Natural killer cell treated with Interleukin-12 subunit alpha and Interleukin-12 subunit beta and Interleukin-15 and Interleukin-18, amount 100 ng/mL, for 72 hours (primary cell): Measurements from ENCODE around the gene RXFP1. TPM values are rescaled to one million over a fixed set of nuclear protein-coding genes. Genes with fewer than 3 reads are reported as not detected.

ENCODE experiments used
- ATAC-seq, 2 donors: fragments of 150-1000 bp; cut with Tn5 transposase in 1 of 2; sonication (Bioruptor Pico), chemical (Tn5 transposase) in 1 of 2; 2 replicates each; pipeline ENCODE4 v1.10.0; 2021
- DNase-seq: peaks from one replicate; pipeline ENCODE4 v3.0.0; 2022; ENCODE audit warnings: low spot score
- H3K27ac Mint-ChIP-seq, 2 donors: 1 replicate in 1 of 2; 2 replicates in 1 of 2; pipeline ENCODE4 v1.8.0; 2022; ENCODE audit warnings: mixed read lengths in 2 of 2, mild to moderate bottlenecking in 1 of 2, moderate library complexity in 1 of 2
- H3K27me3 Mint-ChIP-seq, 2 donors: 1 replicate in 1 of 2; 2 replicates in 1 of 2; pipeline ENCODE4 v1.8.0; 2022; ENCODE audit warnings: mixed read lengths in 2 of 2
- H3K36me3 Mint-ChIP-seq: one replicate; pipeline ENCODE4 v1.8.0; 2022; ENCODE audit warnings: mixed read lengths
- H3K4me1 Mint-ChIP-seq, 2 donors: 1 replicate in 1 of 2; 2 replicates in 1 of 2; pipeline ENCODE4 v1.8.0; 2022; ENCODE audit warnings: low read depth in 2 of 2, mixed read lengths in 2 of 2, mild to moderate bottlenecking in 1 of 2
- H3K4me3 Mint-ChIP-seq: one replicate; pipeline ENCODE4 v1.8.0; 2022; ENCODE audit warnings: mixed read lengths
- H3K9me3 Mint-ChIP-seq: 2 replicates; pipeline ENCODE4 v1.8.0; 2022; ENCODE audit warnings: mixed read lengths
- total RNA-seq, 2 donors: library from RNA; stranded (reverse); gene quantifications; one replicate each; pipeline ENCODE4 v1.2.3, GENCODE V29; 2022

Gene RXFP1
- total RNA-seq, 2 donors from 2014 or later, result not detected

GRCh38 chr4:158532556-158533231, 11.0 kb downstream of the RXFP1 start:
- DNase-seq (no peak), ATAC-seq (no peak)
- peaks cover 2 to 13% of the 10 kb centered on the region in 2 donors for H3K27me3 Mint-ChIP-seq
- no peaks in the 10 kb centered on the region for H3K36me3 Mint-ChIP-seq
- no peak overlapping the region for H3K27ac Mint-ChIP-seq
- peaks cover 4 to 5% of the 10 kb centered on the region in 2 donors for H3K4me1 Mint-ChIP-seq
- H3K9me3 Mint-ChIP-seq, result peaks cover 4% of the 10 kb centered on the region
- H3K4me3 Mint-ChIP-seq, result no peak overlapping the region

- H3K36me3 Mint-ChIP-seq, result no peaks in the 10 kb centered on the region
- H3K9me3 Mint-ChIP-seq, result peaks cover 4% of the 10 kb centered on the region
- no peak for ATAC-seq
Measured at GRCh38 chr4:158534727-158535126, 13.0 kb downstream of the RXFP1 start.

GRCh38 chr4:158535130-158535614, 13.5 kb downstream of the RXFP1 start:
- ATAC-seq (peak; percentile 32 to 43), DNase-seq (no peak)
- H3K9me3 Mint-ChIP-seq, result peaks cover 4% of the 10 kb centered on the region
- H3K36me3 Mint-ChIP-seq, result no peaks in the 10 kb centered on the region
- no peak overlapping the region for H3K4me3 Mint-ChIP-seq
- peaks cover 2 to 13% of the 10 kb centered on the region in 2 donors for H3K27me3 Mint-ChIP-seq
- H3K27ac Mint-ChIP-seq, result no peak overlapping the region
- peaks cover 4 to 5% of the 10 kb centered on the region in 2 donors for H3K4me1 Mint-ChIP-seq

More at GRCh38 chr4:158534727-158535126, 13.0 kb downstream of the RXFP1 start:
- H3K4me1 Mint-ChIP-seq, result peaks cover 4 to 5% of the 10 kb centered on the region in 2 donors
- no peak overlapping the region for H3K27ac Mint-ChIP-seq
- no peak overlapping the region for H3K4me3 Mint-ChIP-seq
- DNase-seq, result no peak
- H3K27me3 Mint-ChIP-seq, result peaks cover 2 to 13% of the 10 kb centered on the region in 2 donors

GRCh38 chr4:158536833-158537232, 15.2 kb downstream of the RXFP1 start:
- no peak for DNase-seq
- H3K9me3 Mint-ChIP-seq, result peaks cover 4% of the 10 kb centered on the region
- H3K4me3 Mint-ChIP-seq, result no peak overlapping the region
- no peak for ATAC-seq
- H3K36me3 Mint-ChIP-seq, result no peaks in the 10 kb centered on the region
- H3K27me3 Mint-ChIP-seq, result peaks cover 0 to 5% of the 10 kb centered on the region in 2 donors
- peaks cover 4 to 5% of the 10 kb centered on the region in 2 donors for H3K4me1 Mint-ChIP-seq
- no peak overlapping the region for H3K27ac Mint-ChIP-seq

- ATAC-seq, result no peak
- Mint-ChIP-seq H3K9me3 (peaks cover 4% of the 10 kb centered on the region), H3K4me1 (peaks cover 4 to 5% of the 10 kb centered on the region in 2 donors), H3K4me3 (no peak overlapping the region), H3K27me3 (peaks cover 0 to 5% of the 10 kb centered on the region in 2 donors), H3K36me3 (no peaks in the 10 kb centered on the region), H3K27ac (no peak overlapping the region)
- no peak for DNase-seq
Measured at GRCh38 chr4:158538176-158538575, 16.5 kb downstream of the RXFP1 start.

- peaks cover 4 to 5% of the 10 kb centered on the region in 2 donors for H3K4me1 Mint-ChIP-seq
- H3K9me3 Mint-ChIP-seq, result peaks cover 4% of the 10 kb centered on the region
- ATAC-seq, result no peak
- H3K27me3 Mint-ChIP-seq, result peaks cover 0 to 5% of the 10 kb centered on the region in 2 donors
- H3K27ac Mint-ChIP-seq, result no peak overlapping the region
- no peaks in the 10 kb centered on the region for H3K36me3 Mint-ChIP-seq
- no peak for DNase-seq
- H3K4me3 Mint-ChIP-seq, result no peak overlapping the region
Measured at GRCh38 chr4:158538911-158539310, 17.2 kb downstream of the RXFP1 start.

- H3K36me3 Mint-ChIP-seq, result no peaks in the 10 kb centered on the region
- no peak for DNase-seq
- ATAC-seq, result no peak
- H3K27ac Mint-ChIP-seq, result no peak overlapping the region
- H3K27me3 Mint-ChIP-seq, result peaks cover 0 to 5% of the 10 kb centered on the region in 2 donors
- no peaks in the 10 kb centered on the region for H3K4me1 Mint-ChIP-seq
- H3K4me3 Mint-ChIP-seq, result no peak overlapping the region
- no peaks in the 10 kb centered on the region for H3K9me3 Mint-ChIP-seq
Measured at GRCh38 chr4:158540125-158540907, 18.6 kb downstream of the RXFP1 start.

- Mint-ChIP-seq H3K4me3 (no peak overlapping the region), H3K27me3 (peaks cover 0 to 5% of the 10 kb centered on the region in 2 donors), H3K4me1 (no peaks in the 10 kb centered on the region), H3K9me3 (no peaks in the 10 kb centered on the region), H3K36me3 (no peaks in the 10 kb centered on the region), H3K27ac (no peak overlapping the region)
- DNase-seq, result no peak
- ATAC-seq, result no peak
Measured at GRCh38 chr4:158541506-158541905, 19.8 kb downstream of the RXFP1 start.

GRCh38 chr4:158543191-158543590, 21.5 kb downstream of the RXFP1 start:
- H3K9me3 Mint-ChIP-seq, result peaks cover 6% of the 10 kb centered on the region
- ATAC-seq, result no peak
- DNase-seq, result no peak
- no peaks in the 10 kb centered on the region for H3K4me1 Mint-ChIP-seq
- no peak overlapping the region for H3K27ac Mint-ChIP-seq
- H3K36me3 Mint-ChIP-seq, result no peaks in the 10 kb centered on the region
- H3K4me3 Mint-ChIP-seq, result no peak overlapping the region
- peaks cover 0 to 3% of the 10 kb centered on the region in 2 donors for H3K27me3 Mint-ChIP-seq

GRCh38 chr4:158544141-158544540, 22.5 kb downstream of the RXFP1 start:
- Mint-ChIP-seq H3K4me1 (no peaks in the 10 kb centered on the region), H3K36me3 (no peaks in the 10 kb centered on the region), H3K4me3 (no peak overlapping the region), H3K27me3 (peaks cover 0 to 3% of the 10 kb centered on the region in 2 donors), H3K9me3 (peaks cover 6% of the 10 kb centered on the region), H3K27ac (no peak overlapping the region)
- ATAC-seq (no peak), DNase-seq (no peak)

- Mint-ChIP-seq H3K27me3 (no peaks in the 10 kb centered on the region), H3K9me3 (no peaks in the 10 kb centered on the region), H3K4me3 (no peak overlapping the region), H3K4me1 (no peaks in the 10 kb centered on the region), H3K36me3 (no peaks in the 10 kb centered on the region), H3K27ac (no peak overlapping the region)
- no peak for ATAC-seq
- no peak for DNase-seq
Measured at GRCh38 chr4:158553364-158553763, 31.7 kb downstream of the RXFP1 start.

- no peak for DNase-seq
- ATAC-seq, result no peak
- Mint-ChIP-seq H3K27ac (no peak overlapping the region), H3K4me3 (no peak overlapping the region), H3K27me3 (no peaks in the 10 kb centered on the region), H3K9me3 (no peaks in the 10 kb centered on the region), H3K36me3 (no peaks in the 10 kb centered on the region), H3K4me1 (no peaks in the 10 kb centered on the region)
Measured at GRCh38 chr4:158560284-158560683, 38.6 kb downstream of the RXFP1 start.

GRCh38 chr4:158566860-158567259, 45.2 kb downstream of the RXFP1 start:
- no peak overlapping the region for H3K27ac Mint-ChIP-seq

GRCh38 chr4:158571736-158572135, 50.1 kb downstream of the RXFP1 start:
- H3K9me3 Mint-ChIP-seq, result no peaks in the 10 kb centered on the region
- no peaks in the 10 kb centered on the region for H3K4me1 Mint-ChIP-seq
- DNase-seq, result no peak
- peaks cover 5 to 9% of the 10 kb centered on the region in 2 donors for H3K27me3 Mint-ChIP-seq
- no peak overlapping the region for H3K4me3 Mint-ChIP-seq
- H3K27ac Mint-ChIP-seq, result no peak overlapping the region
- no peak for ATAC-seq
- H3K36me3 Mint-ChIP-seq, result no peaks in the 10 kb centered on the region

More at GRCh38 chr4:158566860-158567259, 45.2 kb downstream of the RXFP1 start:
- Mint-ChIP-seq H3K27me3 (peaks cover 5 to 8% of the 10 kb centered on the region in 2 donors), H3K36me3 (no peaks in the 10 kb centered on the region), H3K4me1 (no peaks in the 10 kb centered on the region), H3K4me3 (no peak overlapping the region), H3K9me3 (no peaks in the 10 kb centered on the region)
- ATAC-seq, result peak in 1 of 2 donors; percentile 31
- DNase-seq, result no peak
